Mesothelial cell of epicardium (in vitro differentiated cells): ENCODE results near the gene RNF169. TPM values are rescaled to one million over a fixed set of nuclear protein-coding genes. Genes with fewer than 3 reads are reported as not detected.

Experiments
- DNase-seq, 2 experiments: peaks; one replicate each; pipeline ENCODE4 v3.0.0; 2021; ENCODE audit warnings: low spot score in 2 of 2; ENCODE audit not compliant: unreplicated experiment in 2 of 2
- H3K27ac Mint-ChIP-seq: 2 replicates; pipeline ENCODE4 v1.8.0; 2021; ENCODE audit warnings: mixed read lengths
- H3K27me3 Mint-ChIP-seq: 2 replicates; pipeline ENCODE4 v1.8.0; 2021; ENCODE audit warnings: low read depth, mixed read lengths
- H3K36me3 Mint-ChIP-seq: 2 replicates; pipeline ENCODE4 v1.8.0; 2021; ENCODE audit warnings: mixed read lengths
- H3K4me1 Mint-ChIP-seq: 2 replicates; pipeline ENCODE4 v1.8.0; 2021; ENCODE audit warnings: mixed read lengths
- H3K4me3 Mint-ChIP-seq: 2 replicates; pipeline ENCODE4 v1.8.0; 2021; ENCODE audit warnings: mild to moderate bottlenecking, moderate library complexity, mixed read lengths
- H3K9me3 Mint-ChIP-seq: 2 replicates; pipeline ENCODE4 v1.8.0; 2021; ENCODE audit warnings: mixed read lengths
- CTCF ChIP-seq: fragments of 200-600 bp; sonication (generic); IDR thresholded peaks from one replicate; pipeline ENCODE4 v1.5.0; 2021; ENCODE audit warnings: antibody characterized with exemption; ENCODE audit not compliant: unreplicated experiment
- total RNA-seq: library from RNA; stranded (reverse); gene quantifications from 3 replicates; pipeline ENCODE4 v1.2.1, GENCODE V29; 2021

Gene RNF169
- total RNA-seq, 1 donor from 2014 or later, result 24.2 TPM

DNA sequence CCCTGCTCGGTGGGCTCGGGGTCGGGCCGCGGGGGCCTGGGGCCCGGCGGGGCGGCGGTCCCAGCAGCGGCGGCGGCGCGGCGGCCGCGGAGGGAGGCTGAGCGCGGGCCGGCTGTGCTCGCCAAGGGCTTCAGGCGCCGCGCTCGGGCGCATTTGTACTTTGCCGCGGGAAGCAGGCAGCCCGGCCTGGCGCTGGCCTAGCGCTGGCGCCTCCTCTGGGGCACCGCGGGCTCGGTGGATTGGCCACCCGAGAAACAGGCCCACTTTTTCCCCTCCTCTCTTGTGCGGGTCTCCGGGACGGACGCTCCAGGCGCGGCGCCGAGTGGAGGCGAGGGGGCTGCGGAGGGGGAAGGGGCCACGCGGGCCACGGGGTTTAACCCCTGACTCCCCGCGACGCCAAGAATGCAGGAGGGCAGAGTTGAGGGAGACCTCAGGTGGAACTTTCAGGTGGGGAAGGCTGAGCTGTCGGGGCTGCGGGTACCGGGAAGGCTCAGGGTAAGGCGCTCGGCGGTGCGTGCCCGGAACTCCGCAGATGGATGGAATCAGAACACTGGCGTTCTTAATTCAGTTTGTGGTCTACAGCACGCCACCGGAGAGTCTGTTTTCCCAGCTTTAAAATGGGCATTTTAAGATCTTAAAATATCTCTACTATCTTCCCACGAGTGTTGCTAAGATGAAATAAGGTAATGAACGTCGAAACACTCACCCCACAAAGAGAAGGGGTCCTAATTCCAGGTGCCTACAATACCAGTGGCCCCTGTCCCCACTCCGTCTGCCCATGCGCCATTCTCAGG lies 17.2 kb upstream of the RNF169 start, which contains the start of gene CHRDL2:
Gene CHRDL2 (minus strand): TSS at position 126 of the 794 bp plus-strand sequence. CDS start 538 bp downstream, outside the sequence.
- no peak for TF ChIP-seq CTCF
- H3K4me3 Mint-ChIP-seq, result peak within 1 kb of the TSS; percentile 57
- H3K36me3 Mint-ChIP-seq, result no peaks in the 10 kb centered on the region
- H3K27ac Mint-ChIP-seq, result no peak within 1 kb of the TSS
- H3K27me3 Mint-ChIP-seq, result peaks cover 86% of the 10 kb centered on the region
- H3K4me1 Mint-ChIP-seq, result peaks cover 4% of the 10 kb centered on the region
- no peak for DNase-seq
- no peaks in the 10 kb centered on the region for H3K9me3 Mint-ChIP-seq

DNA sequence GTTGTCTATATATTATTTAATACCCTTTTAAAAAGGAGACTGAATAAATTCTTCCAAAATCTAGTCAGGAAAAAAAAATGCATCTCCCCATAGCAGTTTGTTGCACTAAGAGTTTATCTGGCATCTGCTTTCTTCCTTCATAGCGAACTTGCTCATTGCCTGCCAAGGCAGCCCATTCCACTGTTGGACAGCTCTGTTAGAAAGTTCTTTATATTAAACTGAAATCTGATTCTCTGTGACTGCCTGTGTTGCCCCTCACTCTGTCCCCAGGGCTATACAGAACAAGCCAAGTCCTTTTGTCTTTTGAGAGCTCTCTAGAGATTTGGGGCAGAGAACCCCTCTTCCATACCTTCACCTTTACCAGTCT lies 14.1 kb upstream of the RNF169 start:
- no peaks in the 10 kb centered on the region for H3K9me3 Mint-ChIP-seq
- peaks cover 75% of the 10 kb centered on the region for H3K27me3 Mint-ChIP-seq
- H3K4me1 Mint-ChIP-seq, result peaks cover 4% of the 10 kb centered on the region
- H3K36me3 Mint-ChIP-seq, result no peaks in the 10 kb centered on the region
- H3K27ac Mint-ChIP-seq, result no peak overlapping the region
- no peak for TF ChIP-seq CTCF
- DNase-seq, result no peak
- no peak overlapping the region for H3K4me3 Mint-ChIP-seq

DNA sequence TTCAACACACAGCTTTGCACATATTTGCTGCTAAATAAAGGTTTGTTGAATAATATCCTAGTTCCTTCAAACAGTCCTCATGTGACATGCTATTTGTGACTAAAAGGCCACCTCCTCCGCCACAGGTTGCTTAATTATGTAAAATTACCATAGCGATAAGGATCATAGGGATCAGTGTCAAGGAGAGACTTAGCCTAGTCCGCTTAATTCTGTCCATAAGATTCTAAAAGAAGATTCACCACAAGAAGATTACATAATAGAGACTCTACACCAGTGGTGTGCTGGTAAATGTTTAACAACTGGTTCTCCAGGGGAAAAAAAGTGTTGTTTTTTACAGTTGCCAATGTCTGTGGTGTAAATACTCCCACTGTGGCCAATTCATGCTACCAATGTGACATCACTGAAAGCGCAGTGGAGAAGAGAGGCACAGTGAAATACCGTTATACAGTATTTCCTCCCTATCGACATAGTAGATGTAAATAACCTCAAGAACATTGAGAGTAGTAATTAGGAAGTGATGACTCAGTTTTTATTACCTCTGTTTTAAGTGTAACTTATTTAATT lies 13.2 kb upstream of the RNF169 start:
- no peak for DNase-seq
- Mint-ChIP-seq H3K4me3 (no peak overlapping the region), H3K27me3 (peaks cover 66% of the 10 kb centered on the region), H3K9me3 (peaks cover 7% of the 10 kb centered on the region), H3K36me3 (no peaks in the 10 kb centered on the region), H3K4me1 (peaks cover 4% of the 10 kb centered on the region), H3K27ac (no peak overlapping the region)
- TF ChIP-seq CTCF, result no peak

GRCh38 chr11:74736031-74736430 lies 12.6 kb upstream of the RNF169 start:
- Mint-ChIP-seq H3K4me3 (no peak overlapping the region), H3K9me3 (peaks cover 7% of the 10 kb centered on the region), H3K36me3 (no peaks in the 10 kb centered on the region), H3K4me1 (peaks cover 4% of the 10 kb centered on the region), H3K27me3 (peaks cover 60% of the 10 kb centered on the region), H3K27ac (no peak overlapping the region)
- TF ChIP-seq CTCF, result no peak
- no peak for DNase-seq

GRCh38 chr11:74739546-74740270 lies 8.9 kb upstream of the RNF169 start:
- Mint-ChIP-seq H3K27ac (no peak overlapping the region), H3K36me3 (no peaks in the 10 kb centered on the region), H3K4me3 (no peak overlapping the region), H3K27me3 (peaks cover 33% of the 10 kb centered on the region), H3K4me1 (no peaks in the 10 kb centered on the region), H3K9me3 (peaks cover 7% of the 10 kb centered on the region)
- TF ChIP-seq CTCF, result peak; percentile 87
- DNase-seq, result no peak
